NB4 (cell line): ENCODE measurements around the gene CDC7.

Source experiments
- POLR2A ChIP-seq: IDR thresholded peaks from 2 replicates; pipeline ENCODE4 v1.6.1; 2011; ENCODE audit warnings: mild to moderate bottlenecking; ENCODE audit not compliant: insufficient read length; ENCODE audit errors: extremely low read depth
- TF ChIP-seq, protein P1 (sequence below): IDR thresholded peaks from one replicate; pipeline ENCODE4 v1.5.1; 2012; ENCODE audit warnings: low read depth, low read length

DNA sequence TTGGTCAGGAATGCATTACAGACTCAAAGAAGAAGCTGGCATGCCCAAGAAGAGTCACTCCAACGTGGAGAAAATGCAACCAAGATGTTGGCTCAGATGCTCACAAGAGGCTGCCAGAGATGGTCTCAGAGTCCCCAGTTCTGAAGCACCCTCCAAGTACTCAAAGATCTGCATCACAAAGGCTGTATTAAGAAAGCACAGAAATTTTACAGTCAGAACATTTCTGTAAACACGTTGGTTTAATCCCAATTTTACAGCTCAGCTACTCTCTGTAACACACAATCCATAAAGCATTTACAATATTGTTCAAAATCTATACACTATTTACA is 69.4 kb downstream of the CDC7 start:
- no peak for TF ChIP-seq POLR2A
- TF ChIP-seq, protein P1, sequence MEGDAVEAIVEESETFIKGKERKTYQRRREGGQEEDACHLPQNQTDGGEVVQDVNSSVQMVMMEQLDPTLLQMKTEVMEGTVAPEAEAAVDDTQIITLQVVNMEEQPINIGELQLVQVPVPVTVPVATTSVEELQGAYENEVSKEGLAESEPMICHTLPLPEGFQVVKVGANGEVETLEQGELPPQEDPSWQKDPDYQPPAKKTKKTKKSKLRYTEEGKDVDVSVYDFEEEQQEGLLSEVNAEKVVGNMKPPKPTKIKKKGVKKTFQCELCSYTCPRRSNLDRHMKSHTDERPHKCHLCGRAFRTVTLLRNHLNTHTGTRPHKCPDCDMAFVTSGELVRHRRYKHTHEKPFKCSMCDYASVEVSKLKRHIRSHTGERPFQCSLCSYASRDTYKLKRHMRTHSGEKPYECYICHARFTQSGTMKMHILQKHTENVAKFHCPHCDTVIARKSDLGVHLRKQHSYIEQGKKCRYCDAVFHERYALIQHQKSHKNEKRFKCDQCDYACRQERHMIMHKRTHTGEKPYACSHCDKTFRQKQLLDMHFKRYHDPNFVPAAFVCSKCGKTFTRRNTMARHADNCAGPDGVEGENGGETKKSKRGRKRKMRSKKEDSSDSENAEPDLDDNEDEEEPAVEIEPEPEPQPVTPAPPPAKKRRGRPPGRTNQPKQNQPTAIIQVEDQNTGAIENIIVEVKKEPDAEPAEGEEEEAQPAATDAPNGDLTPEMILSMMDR, result no peak
